Measurements from ENCODE around the gene SPIRE1. TPM values are rescaled to one million over a fixed set of nuclear protein-coding genes. Genes with fewer than 3 reads are reported as not detected.

Gene SPIRE1
- total and polyA plus RNA-seq, 2 of the 4 experiments (the other 2 are of a cell fraction) = 11.6 to 31.4 TPM

DNA sequence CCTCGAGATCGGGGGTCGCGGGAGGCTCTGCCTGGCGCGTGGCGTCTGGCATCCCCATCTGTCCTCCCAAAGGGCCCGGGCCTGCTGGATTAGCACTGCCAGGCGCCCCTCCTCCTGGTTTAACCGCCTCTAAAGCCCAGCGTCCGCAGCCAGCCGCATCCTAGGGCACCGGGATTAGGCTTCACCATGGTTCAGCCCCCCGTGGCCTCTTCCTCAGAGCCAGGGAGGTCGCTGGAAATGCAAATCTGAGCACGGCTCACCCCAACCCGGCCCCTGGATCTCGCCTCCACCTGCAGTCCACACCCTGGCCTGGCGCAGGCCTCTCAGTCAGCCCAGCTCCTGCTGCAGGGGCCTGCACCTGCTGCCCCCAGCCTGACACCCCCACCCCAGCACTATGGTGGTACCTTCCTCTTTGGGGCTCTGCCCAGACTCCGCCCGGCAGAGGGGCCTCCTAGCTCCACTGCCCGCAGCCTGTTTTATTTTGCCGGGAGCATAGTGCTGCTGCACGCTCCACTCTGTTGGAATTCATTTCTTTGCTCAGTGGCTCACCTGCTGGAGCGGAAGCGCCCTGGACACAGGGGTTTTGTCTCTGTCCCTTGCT is 237.0 kb downstream of the SPIRE1 start:
- TF ChIP-seq POLR2A (IDR thresholded peaks at IDR 0.05; ENCODE audit: low read depth, low read length) = no peak
- no peak for TF ChIP-seq RFX5 (IDR thresholded peaks at IDR 0.05; ENCODE audit: low read depth, low read length)
- no peak for TF ChIP-seq RCOR1 (IDR thresholded peaks at IDR 0.05; ENCODE audit: insufficient replicate concordance, low read length)
- TF ChIP-seq ELK1 (IDR thresholded peaks at IDR 0.05; ENCODE audit: borderline replicate concordance, low read depth, low read length) = no peak
- no peak for TF ChIP-seq SMC3 (IDR thresholded peaks at IDR 0.05; ENCODE audit: low read depth, low read length)
- no peak for TF ChIP-seq NFE2L2 (IDR thresholded peaks at IDR 0.05; ENCODE audit: low read depth, low read length)
- no peak for TF ChIP-seq MAFK (IDR thresholded peaks at IDR 0.05; ENCODE audit: low read depth, low read length)
- no peak for TF ChIP-seq BHLHE40 (IDR thresholded peaks at IDR 0.05; ENCODE audit: low read depth, low read length)
- TF ChIP-seq USF2 (IDR thresholded peaks at IDR 0.05; ENCODE audit: low read depth, low read length) = no peak
- no peak for TF ChIP-seq RAD21 (IDR thresholded peaks at IDR 0.05; ENCODE audit: low read length)
- TF ChIP-seq CEBPB (IDR thresholded peaks at IDR 0.05; ENCODE audit: low read depth, low read length) = no peak
- TF ChIP-seq FOS (IDR thresholded peaks at IDR 0.05; ENCODE audit: low read depth, low read length) = no peak
- no peak for TF ChIP-seq CTCF (conservative IDR thresholded peaks at IDR 0.05; ENCODE audit: low read depth, low read length)
- no peak for TF ChIP-seq MAZ (IDR thresholded peaks at IDR 0.05; ENCODE audit: borderline replicate concordance, low read depth, low read length)
- no peak for TF ChIP-seq MXI1 (IDR thresholded peaks at IDR 0.05; ENCODE audit: borderline replicate concordance, low read depth, low read length)
- no peak for TF ChIP-seq CHD1 (IDR thresholded peaks at IDR 0.05; ENCODE audit: low read depth, low read length)
- dilution Hi-C loops (cut with HindIII; ENCODE audit: low sequenced_read_pairs, unreplicated experiment) (no loop called here), in situ Hi-C loops (cut with MboI; ENCODE audit: low sequenced_read_pairs) (no loop called here), intact Hi-C loops (cut with micrococcal nuclease) (no loop called here)
- 0 out of 2 replicates have a peak, but pooled peaks cover 3% of the 10 kb centered on the region for H3K9me1 ChIP-seq (ENCODE audit: insufficient read depth, low read length)
- no peak overlapping the region for H3K18ac ChIP-seq (ENCODE audit: low read depth, low read length)
- no peaks in the 10 kb centered on the region for H3K27me3 ChIP-seq (ENCODE audit: control insufficient read depth, insufficient read depth, low read length)
- peaks cover 3 to 25% of the 10 kb centered on the region in 2 experiments; a peak in 3 of 4 replicates for H3K79me1 ChIP-seq (ENCODE audit: low read depth in 1 of 2, low read length in 2 of 2)
- no peak overlapping the region; a peak in 1 of 4 replicates for H4K8ac ChIP-seq (ENCODE audit: low read depth in 2 of 2, low read length in 2 of 2)
- ATAC-seq (ENCODE audit: low read depth) = no peak
- no peak overlapping the region for H2BK15ac ChIP-seq (ENCODE audit: low read depth, low read length)
- 48% methylated on average over 14 of the region's 27 CpGs; no CpG with 5 or more reads in 1 of the 2 experiments for WGBS, 2 experiments (ENCODE audit: extremely low coverage in 2 of 2, insufficient read length in 1 of 2)
- no peak overlapping the region for H4K5ac ChIP-seq (ENCODE audit: low read depth, low read length)
- H2BK20ac ChIP-seq (ENCODE audit: low read depth, low read length) = no peak overlapping the region
- no peak overlapping the region for H3K27ac ChIP-seq (ENCODE audit: insufficient read depth, low read length)
- H3K36me3 ChIP-seq (ENCODE audit: control insufficient read depth, insufficient read depth, low read length) = peaks cover 6% of the 10 kb centered on the region
- no peak overlapping the region for H3K56ac ChIP-seq (ENCODE audit: extremely low read depth, insufficient read depth, low read length)
- ChIA-PET POLR2A (ENCODE audit: unreplicated experiment) (no interaction called here), CTCF (no interaction called here)
- no peak overlapping the region for H3K4ac ChIP-seq (ENCODE audit: low read depth, low read length)
- H3K14ac ChIP-seq (replicated peaks; ENCODE audit: low read depth, low read length) = no peak overlapping the region
- no peak overlapping the region for H2AK9ac ChIP-seq (replicated peaks; ENCODE audit: low read depth, low read length, poor library complexity)
- peak overlapping the region; percentile 53 for H2AFZ ChIP-seq (replicated peaks; ENCODE audit: low read length, poor library complexity)
- no TSS peak for BruUV-seq (replicated peaks)
- H3K4me3 ChIP-seq (ENCODE audit: insufficient read depth, low read depth, low read length) = no peak overlapping the region
- H2BK5ac ChIP-seq (ENCODE audit: low read depth, low read length, poor library complexity, severe bottlenecking) = no peak overlapping the region
- H4K20me1 ChIP-seq (ENCODE audit: insufficient read depth, low read length) = no peaks in the 10 kb centered on the region
- H3K9me3 ChIP-seq (ENCODE audit: control insufficient read depth, insufficient read depth, low read length) = no peaks in the 10 kb centered on the region
- H2AK5ac ChIP-seq (ENCODE audit: low read depth, low read length) = no peak overlapping the region; the same call in 1 of the 2 replicates
- DNase-seq = no peak
- H3K4me2 ChIP-seq (ENCODE audit: low read depth, low read length) = no peak overlapping the region
- no peak overlapping the region for H3K9ac ChIP-seq (ENCODE audit: low read depth, low read length)
- H3K4me1 ChIP-seq (ENCODE audit: control insufficient read depth, insufficient read depth, low read length) = peaks cover 4% of the 10 kb centered on the region; the same call in 1 of the 2 replicates
- no peak overlapping the region for H2BK120ac ChIP-seq (ENCODE audit: low read depth, low read length)
- no peak overlapping the region for H3K23ac ChIP-seq (ENCODE audit: low read depth, low read length)
- no peak overlapping the region for H4K91ac ChIP-seq (ENCODE audit: insufficient read depth, low read depth, low read length)

Measured in IMR-90 (cell line).